Fibroblast of lung (primary cell): ENCODE data around the gene SPAG7. TPM values are rescaled to one million over a fixed set of nuclear protein-coding genes. Genes with fewer than 3 reads are reported as not detected.

Experiments
- DNase-seq, 2 donors: peaks; one replicate each; pipeline versions ENCODE4 v3.0.0 to v3.0.0-alpha.2; 2010; ENCODE audit warnings: low read depth in 2 of 2
- H2AFZ ChIP-seq: 2 replicates; pipeline ENCODE4 v1.5.1; 2012; ENCODE audit warnings: low read length, control low read depth, inconsistent platforms
- H3K27ac ChIP-seq: 2 replicates; pipeline ENCODE4 v1.5.1; 2011; ENCODE audit warnings: low read length, control low read depth; ENCODE audit not compliant: insufficient read depth
- H3K27me3 ChIP-seq: 2 replicates; pipeline ENCODE4 v1.5.1; 2011; ENCODE audit warnings: mild to moderate bottlenecking, low read length; ENCODE audit not compliant: control insufficient read depth, insufficient read depth
- H3K36me3 ChIP-seq: 2 replicates; pipeline ENCODE4 v1.5.1; 2011; ENCODE audit warnings: low read length; ENCODE audit not compliant: control insufficient read depth, insufficient read depth
- H3K4me1 ChIP-seq: 2 replicates; pipeline ENCODE4 v1.5.1; 2011; ENCODE audit warnings: low read length; ENCODE audit not compliant: control insufficient read depth, insufficient read depth; ENCODE audit errors: extremely low read depth
- H3K4me2 ChIP-seq: 2 replicates; pipeline ENCODE4 v1.5.1; 2011; ENCODE audit warnings: low read length, control low read depth; ENCODE audit not compliant: insufficient read depth; ENCODE audit errors: extremely low read depth
- H3K4me3 ChIP-seq, 4 experiments: fragments of 200-600 bp in 1 of 4; sonication (generic) in 1 of 4; replicated peaks in 1 of 4; 2 replicates each; pipeline ENCODE4 v1.5.1; 2011 to 2016; ENCODE audit warnings: low read length in 4 of 4, low read depth in 3 of 4, mild to moderate bottlenecking in 3 of 4, control low read depth in 2 of 4, inconsistent platforms in 1 of 4, mixed read lengths in 1 of 4; ENCODE audit not compliant: insufficient read depth in 1 of 4; ENCODE audit errors: control extremely low read depth in 1 of 4
- H3K79me2 ChIP-seq: 2 replicates; pipeline ENCODE4 v1.5.1; 2012; ENCODE audit warnings: mild to moderate bottlenecking, low read length, inconsistent platforms; ENCODE audit not compliant: control insufficient read depth, insufficient read depth
- H3K9ac ChIP-seq: 2 replicates; pipeline ENCODE4 v1.5.1; 2011; ENCODE audit warnings: mild to moderate bottlenecking, low read length, control low read depth; ENCODE audit not compliant: insufficient read depth
- H3K9me3 ChIP-seq: 2 replicates; pipeline ENCODE4 v1.5.1; 2012; ENCODE audit warnings: low read depth, low read length; ENCODE audit not compliant: control insufficient read depth, insufficient read depth
- H4K20me1 ChIP-seq: 2 replicates; pipeline ENCODE4 v1.5.1; 2011; ENCODE audit warnings: low read length; ENCODE audit not compliant: control insufficient read depth, insufficient read depth; ENCODE audit errors: extremely low read depth
- CTCF ChIP-seq, 2 donors: IDR thresholded peaks in 1 of 2; conservative IDR thresholded peaks in 1 of 2; 1 replicate in 1 of 2; 2 replicates in 1 of 2; pipeline ENCODE4 v1.5.1; 2011 to 2012; ENCODE audit warnings: low read length in 2 of 2, control low read depth in 1 of 2, inconsistent platforms in 1 of 2, low read depth in 1 of 2, mild to moderate bottlenecking in 1 of 2
- EZH2 ChIP-seq: IDR thresholded peaks from 2 replicates; pipeline ENCODE4 v1.5.1; 2012; ENCODE audit warnings: low read length, control low read depth, mild to moderate bottlenecking; ENCODE audit errors: missing control alignments
- polyA plus RNA-seq, 2 donors: library from polyadenylated mRNA; depleted of rRNA in 1 of 2; stranded (reverse) in 1 of 2; unstranded in 1 of 2; fragments of >200 nt; gene quantifications; 2 replicates each; pipeline ENCODE4 v1.2.1, GENCODE V29; 2011 to 2012; ENCODE audit warnings: missing spikeins in 1 of 2
- total RNA-seq: library from RNA; depleted of rRNA; stranded (reverse); fragments of >200 nt; gene quantifications from 2 replicates; pipeline ENCODE4 v1.2.1, GENCODE V29; 2014

SPAG7 gene
- total and polyA plus RNA-seq, 2 donors (not counting 1 experiment from before 2014, with no cell fraction given), result 62.8 to 83.0 TPM

- Histone ChIP-seq H3K27ac (peak overlapping the region; percentile 12), H2AFZ (no peak overlapping the region), H3K4me2 (peak overlapping the region; percentile 86), H3K9ac (no peak overlapping the region), H3K36me3 (peaks cover 25% of the 10 kb centered on the region), H4K20me1 (no peaks in the 10 kb centered on the region), H3K79me2 (peaks cover 29% of the 10 kb centered on the region), H3K4me3 (peak overlapping the region; percentile 68 to 95 (median 92)), H3K27me3 (no peaks in the 10 kb centered on the region), H3K4me1 (peaks cover 12% of the 10 kb centered on the region), H3K9me3 (no peaks in the 10 kb centered on the region)
- no peak for DNase-seq
- TF ChIP-seq CTCF (conservative IDR thresholded peaks at IDR 0.05 in 1 of 2, IDR thresholded peaks at IDR 0.05 in 1 of 2; ENCODE audit: low read depth in 1 of 2, low read length in 2 of 2), result no peak
- TF ChIP-seq EZH2, result no peak
These were observed 31.9 kb upstream of the SPAG7 start for GRCh38 chr17:4999430-5000093.

GRCh38 chr17:4998732-4999429, 31.3 kb upstream of the SPAG7 start:
- Histone ChIP-seq H4K20me1 (no peaks in the 10 kb centered on the region), H3K9me3 (no peaks in the 10 kb centered on the region), H3K4me3 (peak overlapping the region; percentile 68 to 95 (median 92)), H3K27ac (peak overlapping the region; percentile 61), H3K27me3 (no peaks in the 10 kb centered on the region), H3K79me2 (peaks cover 29% of the 10 kb centered on the region), H3K4me1 (peaks cover 12% of the 10 kb centered on the region), H2AFZ (no peak overlapping the region), H3K36me3 (peaks cover 20% of the 10 kb centered on the region), H3K9ac (peak overlapping the region; percentile 67), H3K4me2 (peak overlapping the region; percentile 86)
- DNase-seq, result no peak
- TF ChIP-seq EZH2 (no peak), CTCF (conservative IDR thresholded peaks at IDR 0.05 in 1 of 2, IDR thresholded peaks at IDR 0.05 in 1 of 2; ENCODE audit: low read depth in 1 of 2, low read length in 2 of 2) (no peak)

GRCh38 chr17:4998027-4998731, 30.6 kb upstream of the SPAG7 start:
- no peaks in the 10 kb centered on the region for H4K20me1 ChIP-seq
- DNase-seq, result peak; percentile 10 to 34
- H3K27me3 ChIP-seq, result no peaks in the 10 kb centered on the region
- H3K79me2 ChIP-seq, result peaks cover 29% of the 10 kb centered on the region
- peak overlapping the region; percentile 67 for H3K9ac ChIP-seq
- no peak overlapping the region for H2AFZ ChIP-seq
- peak overlapping the region; percentile 86 for H3K4me2 ChIP-seq
- peak overlapping the region; percentile 68 to 95 (median 92) for H3K4me3 ChIP-seq
- no peaks in the 10 kb centered on the region for H3K9me3 ChIP-seq
- TF ChIP-seq CTCF (conservative IDR thresholded peaks at IDR 0.05 in 1 of 2, IDR thresholded peaks at IDR 0.05 in 1 of 2; ENCODE audit: low read depth in 1 of 2, low read length in 2 of 2) (no peak), EZH2 (no peak)
- peaks cover 13% of the 10 kb centered on the region for H3K36me3 ChIP-seq
- H3K4me1 ChIP-seq, result peaks cover 12% of the 10 kb centered on the region
- H3K27ac ChIP-seq, result peak overlapping the region; percentile 61
